DMS114 treated with DMSO at 0.1 percent for 48 hours (cell line): ENCODE measurements around the gene CELF2.
"Not testable (repeated sequence)": the region's sequence is repeated elsewhere in the genome, so short reads cannot be mapped to it uniquely, and the experiment has no call there.

Experiments
- DNase-seq: peaks from one replicate; lab custom pipeline; 2025; ENCODE audit not compliant: unreplicated experiment; lab: John Stamatoyannopoulos, UW

CELF2 gene

GRCh38 chr10:11120711-11121110 lies 103.0 kb downstream of the CELF2 start:
- no peak for DNase-seq

GRCh38 chr10:11123892-11124291 lies 106.2 kb downstream of the CELF2 start:
- not testable (repeated sequence) for DNase-seq

- no peak for DNase-seq
Observed at GRCh38 chr10:11125004-11125403, 107.3 kb downstream of the CELF2 start.

GRCh38 chr10:11127017-11127416 lies 109.3 kb downstream of the CELF2 start:
- not testable (repeated sequence) for DNase-seq

- DNase-seq: no peak
Observed at GRCh38 chr10:11131112-11131639, 113.5 kb downstream of the CELF2 start.

GRCh38 chr10:11134411-11134810 lies 116.7 kb downstream of the CELF2 start:
- DNase-seq: no peak

- no peak for DNase-seq
Observed at GRCh38 chr10:11135709-11136108, 118.0 kb downstream of the CELF2 start.

- DNase-seq: no peak
Observed at GRCh38 chr10:11138314-11139033, 120.8 kb downstream of the CELF2 start.

GRCh38 chr10:11140963-11141362 lies 123.3 kb downstream of the CELF2 start:
- DNase-seq: no peak

GRCh38 chr10:11141571-11142091 lies 124.0 kb downstream of the CELF2 start:
- DNase-seq: no peak

GRCh38 chr10:11142777-11143176 lies 125.1 kb downstream of the CELF2 start:
- DNase-seq: no peak

- no peak for DNase-seq
Observed at GRCh38 chr10:11143242-11143641, 125.6 kb downstream of the CELF2 start.

- no peak for DNase-seq
Observed at GRCh38 chr10:11144626-11145494, 127.2 kb downstream of the CELF2 start.

GRCh38 chr10:11145495-11145855 lies 127.8 kb downstream of the CELF2 start:
- DNase-seq: no peak

- DNase-seq: no peak
Observed at GRCh38 chr10:11146402-11147171, 128.9 kb downstream of the CELF2 start.

- no peak for DNase-seq
Observed at GRCh38 chr10:11147722-11148121, 130.1 kb downstream of the CELF2 start.

- no peak for DNase-seq
Observed at GRCh38 chr10:11148142-11149028, 130.7 kb downstream of the CELF2 start.

GRCh38 chr10:11149807-11150141 lies 132.1 kb downstream of the CELF2 start:
- DNase-seq: no peak

GRCh38 chr10:11150231-11150731 lies 132.6 kb downstream of the CELF2 start:
- DNase-seq: no peak

- no peak for DNase-seq
Observed at GRCh38 chr10:11150879-11151415, 133.3 kb downstream of the CELF2 start.
